Stimulated activated CD4-positive, alpha-beta T cell treated with anti-CD3 and anti-CD28 coated beads, Interleukin-2, amount 100 ng/mL, for 48 hours (primary cell): ENCODE results near the gene EVA1B.

Experiments used
- DNase-seq, 2 donors: peaks; one replicate each; pipeline ENCODE4 v3.0.0-alpha.2; 2020

EVA1B gene

GRCh38 chr1:36307601-36308330 is 15.7 kb downstream of the EVA1B start:
- no peak for DNase-seq

DNA sequence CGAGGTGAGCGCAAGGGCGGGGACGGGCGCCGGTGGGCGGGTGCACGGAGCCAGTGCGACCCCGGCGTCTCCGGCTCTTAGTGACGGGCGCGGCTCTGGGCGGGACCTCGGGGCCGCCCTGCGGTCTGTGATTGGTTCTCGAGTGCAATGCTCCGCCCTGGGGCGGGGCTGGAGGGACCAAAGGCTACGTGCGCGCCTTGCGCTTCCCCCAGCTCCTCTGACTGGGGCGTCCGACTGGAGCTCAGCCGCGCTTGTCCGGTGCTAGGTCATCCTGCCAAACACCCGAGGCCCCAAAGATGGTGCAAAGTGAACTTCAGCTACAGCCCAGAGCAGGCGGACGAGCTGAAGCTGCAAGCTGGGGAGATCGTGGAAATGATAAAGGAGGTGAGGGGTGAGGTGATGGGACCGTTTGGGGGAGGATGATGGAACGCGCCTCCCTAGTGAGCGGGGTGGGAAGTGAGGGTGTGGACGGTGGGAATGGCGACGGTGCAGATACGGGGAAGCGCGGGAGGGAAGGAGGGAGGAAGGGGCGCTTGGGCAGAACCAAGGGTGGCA is 16.5 kb downstream of the EVA1B start:
- DNase-seq: peak; percentile 87 to 91

- no peak for DNase-seq
Observed at GRCh38 chr1:36306210-36306901, 17.1 kb downstream of the EVA1B start, which contains the start of gene SH3D21. Gene SH3D21, plus strand, starts transcription at chr1:36306368. Its CDS starts 53 bp downstream, at chr1:36306421.

- DNase-seq: no peak
Observed at GRCh38 chr1:36305915-36306209, 17.6 kb downstream of the EVA1B start.

DNA sequence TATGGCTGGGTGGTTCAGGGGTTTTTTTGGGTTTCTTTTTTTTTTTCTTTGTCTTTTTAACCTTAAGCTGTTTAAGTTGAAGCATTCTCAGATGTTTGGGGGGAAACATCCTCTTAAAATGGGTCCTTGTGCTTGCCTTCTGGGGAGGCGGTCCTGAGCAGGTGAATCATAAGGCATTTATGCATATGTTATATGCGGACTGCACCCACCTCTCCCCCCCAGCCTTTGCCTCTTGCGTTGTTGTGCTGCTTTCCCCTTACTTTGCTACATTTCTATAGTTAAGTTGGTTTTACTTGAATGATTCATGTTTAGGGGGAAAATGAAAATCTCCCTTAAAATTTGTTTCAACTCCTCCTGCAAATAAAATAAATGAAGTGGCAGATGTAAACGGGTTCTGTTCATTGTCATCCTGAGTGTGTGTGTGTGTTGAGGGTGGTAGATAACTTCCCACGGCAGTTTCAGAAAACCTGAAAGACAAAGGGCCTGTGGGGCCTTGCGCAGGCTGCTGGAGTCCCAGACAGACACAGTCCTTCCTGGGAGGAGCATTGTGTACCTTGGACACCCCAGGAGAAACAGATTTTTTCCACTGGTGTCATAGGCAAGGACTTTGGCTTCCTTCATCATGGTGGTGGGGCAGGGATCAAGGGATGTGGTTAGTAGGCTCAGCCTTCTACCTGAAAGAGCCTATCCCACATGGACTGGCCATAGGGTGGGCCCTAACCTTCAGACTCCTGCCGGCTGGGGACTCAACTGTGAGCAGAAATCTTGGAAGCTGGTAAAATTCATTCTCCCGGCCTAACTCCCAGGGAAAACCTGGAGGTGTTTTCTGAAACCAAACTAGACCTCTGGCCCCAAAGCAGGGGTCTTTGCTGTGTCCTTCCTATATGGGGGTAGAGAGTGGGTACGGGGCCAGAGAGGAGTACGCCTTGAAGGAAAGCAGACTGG is 18.2 kb downstream of the EVA1B start:
- DNase-seq: no peak

GRCh38 chr1:36304521-36304920 is 18.9 kb downstream of the EVA1B start:
- no peak for DNase-seq

DNA sequence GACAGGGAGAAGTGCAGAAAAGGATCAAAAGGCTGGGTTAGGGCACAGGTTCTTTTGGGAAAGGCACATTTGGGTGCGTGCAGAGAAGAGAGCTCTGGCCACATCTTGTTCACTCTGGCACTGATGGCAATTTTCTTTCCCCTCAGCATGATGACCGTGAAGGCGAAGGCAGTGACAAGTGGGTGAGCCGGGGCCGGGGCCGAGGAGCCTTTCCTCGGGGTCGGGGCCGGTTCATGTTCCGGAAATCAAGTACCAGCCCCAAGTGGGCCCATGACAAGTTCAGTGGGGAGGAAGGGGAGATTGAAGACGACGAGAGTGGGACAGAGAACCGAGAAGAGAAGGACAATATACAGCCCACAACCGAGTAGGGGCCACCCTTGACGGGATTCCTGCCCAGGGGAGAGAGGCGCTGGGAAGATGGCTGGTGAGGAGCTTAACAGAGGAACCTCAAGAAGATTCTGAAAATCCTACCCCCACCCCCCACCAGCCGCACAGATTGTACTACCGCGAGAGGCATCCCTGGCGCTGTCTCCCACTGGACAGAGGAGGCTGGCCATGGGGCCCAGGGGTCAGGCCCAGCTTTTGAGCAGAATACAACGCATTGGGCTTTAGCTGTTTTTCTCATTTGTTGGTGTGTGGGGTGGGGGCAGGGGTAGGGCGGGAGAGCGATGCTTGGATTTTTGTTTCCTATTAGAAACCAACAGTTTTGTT is 19.6 kb downstream of the EVA1B start:
- DNase-seq: no peak

GRCh38 chr1:36303244-36303643 is 20.2 kb downstream of the EVA1B start:
- no peak for DNase-seq

DNA sequence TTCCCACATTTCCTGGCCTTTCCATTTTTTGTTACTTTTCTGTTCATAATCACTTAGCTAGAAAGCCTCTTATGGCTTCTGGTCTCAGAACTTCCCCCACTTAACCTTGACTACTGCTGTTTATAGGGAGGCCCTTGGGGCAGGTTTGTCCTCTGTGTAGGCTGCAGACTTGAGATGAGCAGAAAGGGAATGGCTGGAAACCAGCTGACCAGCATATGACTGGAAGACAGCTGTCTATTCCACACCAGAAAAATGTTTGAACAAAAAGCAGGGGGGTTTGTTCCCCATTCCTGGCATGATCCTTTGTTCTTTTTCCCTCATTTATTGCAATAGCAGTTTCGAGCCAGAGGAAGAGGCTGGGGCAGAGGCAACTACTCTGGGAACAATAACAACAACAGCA is 22.2 kb downstream of the EVA1B start:
- no peak for DNase-seq

DNA sequence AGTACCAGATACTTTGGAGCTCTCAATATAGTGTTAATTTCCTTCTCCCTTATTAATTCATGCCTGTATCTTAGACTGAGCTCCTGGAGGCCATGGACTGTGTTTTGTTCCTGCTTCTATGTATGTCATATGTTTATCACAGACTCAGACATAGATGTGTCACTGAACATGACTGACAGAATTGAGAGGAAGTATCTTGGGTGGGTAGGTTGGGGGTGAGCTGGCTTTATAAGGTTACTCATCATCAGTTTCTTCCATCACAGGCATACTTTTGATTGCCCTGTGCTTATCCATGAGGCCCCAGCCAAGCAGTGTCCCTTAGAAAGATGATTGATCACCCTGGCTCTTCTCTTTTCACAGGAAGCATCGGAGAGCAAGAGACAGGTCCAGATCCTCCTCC is 22.9 kb downstream of the EVA1B start:
- DNase-seq: no peak

- DNase-seq: no peak
Observed at GRCh38 chr1:36298640-36299039, 24.8 kb downstream of the EVA1B start.

DNA sequence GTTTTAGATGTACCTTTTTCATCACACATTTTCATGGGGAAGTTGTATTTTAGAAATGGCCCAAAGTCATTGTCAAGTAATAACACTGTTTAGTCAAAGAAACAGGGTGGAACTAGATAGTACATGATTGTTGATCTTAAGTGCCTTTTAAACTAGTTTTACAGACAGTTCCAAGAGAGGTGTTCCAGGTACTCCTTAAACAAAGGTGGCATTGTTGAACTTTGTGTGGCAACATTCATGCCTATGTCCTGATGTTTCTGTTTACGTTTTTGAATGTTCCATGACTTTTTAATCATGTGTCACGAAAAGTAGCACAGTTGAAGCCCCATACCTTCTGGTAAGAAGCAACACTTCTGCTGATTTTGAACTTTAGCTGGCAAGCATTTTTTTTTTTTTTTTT is 26.4 kb downstream of the EVA1B start:
- DNase-seq: no peak

GRCh38 chr1:36295390-36295789 is 28.1 kb downstream of the EVA1B start:
- no peak for DNase-seq

GRCh38 chr1:36287595-36287994 is 35.9 kb downstream of the EVA1B start:
- no peak for DNase-seq

- DNase-seq: no peak
Observed at GRCh38 chr1:36286802-36287201, 36.6 kb downstream of the EVA1B start.

GRCh38 chr1:36285443-36286101 is 37.9 kb downstream of the EVA1B start:
- peak; percentile 55 to 60 for DNase-seq

DNA sequence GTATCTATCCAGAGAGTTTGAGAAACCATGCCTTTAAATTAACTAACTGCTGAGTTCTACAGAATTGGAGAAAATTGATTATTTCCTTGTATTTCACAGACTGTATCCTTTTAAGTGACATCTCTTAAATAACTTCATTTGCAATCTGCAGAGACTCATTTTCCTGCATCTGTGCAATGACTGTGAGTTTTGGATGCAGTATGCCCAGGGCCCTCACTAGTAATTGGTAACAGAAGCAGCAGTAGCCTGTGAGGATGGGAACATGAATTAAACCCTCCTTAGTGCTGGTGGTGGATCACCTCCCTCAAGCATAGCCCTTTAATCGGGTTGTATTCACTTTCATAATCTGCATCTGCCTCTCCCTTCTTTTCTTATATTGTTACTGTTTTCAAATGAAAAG is 38.9 kb downstream of the EVA1B start:
- no peak for DNase-seq

- DNase-seq: no peak
Observed at GRCh38 chr1:36284061-36284460, 39.4 kb downstream of the EVA1B start.

GRCh38 chr1:36279789-36280296 is 43.6 kb downstream of the EVA1B start:
- DNase-seq: no peak

DNA sequence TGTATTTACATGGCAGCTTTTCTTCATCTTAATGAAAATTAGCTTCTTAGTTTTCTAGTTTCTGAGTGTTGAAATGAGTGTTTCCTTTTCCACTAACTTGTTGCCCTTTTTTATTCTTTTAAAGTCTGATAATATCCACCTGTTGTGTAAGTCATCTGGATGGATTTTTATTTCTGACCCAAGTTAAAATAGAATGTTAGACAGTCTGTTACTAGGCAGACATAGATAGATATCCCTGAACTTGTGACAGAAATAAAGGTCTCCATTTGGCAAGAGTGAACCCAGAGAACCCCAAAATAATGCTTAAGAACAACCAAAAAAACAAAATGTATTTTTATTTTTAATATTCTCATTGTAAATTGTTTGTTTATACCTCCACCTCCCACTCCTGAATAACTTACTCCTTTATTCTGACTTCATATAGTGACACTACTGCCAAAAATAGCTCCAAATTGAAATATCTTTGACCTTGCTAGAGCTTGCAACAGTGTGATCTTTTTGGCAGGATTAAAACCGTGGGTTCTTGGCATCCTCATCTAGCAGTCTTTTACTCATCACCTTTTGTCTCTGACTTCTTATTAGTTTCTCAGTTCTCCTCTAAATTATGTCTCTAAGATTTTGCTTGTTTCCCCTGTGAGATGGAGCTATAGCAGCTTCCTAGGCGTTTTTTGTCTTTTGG is 44.2 kb downstream of the EVA1B start:
- DNase-seq: no peak

DNA sequence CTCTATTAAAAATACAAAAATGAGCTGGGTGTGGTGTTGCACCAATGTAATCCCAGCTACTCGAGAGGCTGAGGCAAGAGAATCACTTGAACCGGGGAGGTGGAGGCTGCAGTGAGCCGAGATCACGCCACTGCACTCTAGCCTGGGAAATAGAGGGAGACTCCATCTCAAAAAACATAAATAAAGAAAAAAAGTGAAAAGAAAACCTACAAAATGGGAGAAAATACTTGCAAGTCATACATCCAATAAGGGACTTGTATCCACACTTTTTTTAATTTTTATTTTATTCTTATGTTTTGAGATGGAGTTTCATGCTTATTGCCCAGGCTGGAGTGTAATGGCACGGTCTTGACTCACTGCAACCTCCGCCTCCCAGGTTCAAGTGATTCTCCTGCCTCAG is 46.8 kb downstream of the EVA1B start:
- no peak for DNase-seq
